ENCODE results near the gene CFAP91. TPM values are rescaled to one million over a fixed set of nuclear protein-coding genes. Genes with fewer than 3 reads are reported as not detected.

CFAP91 gene
- total and polyA plus RNA-seq, 9 of the 15 experiments (the other 6 are each of a cell fraction or from before 2014, with no cell fraction given): not detected

DNA sequence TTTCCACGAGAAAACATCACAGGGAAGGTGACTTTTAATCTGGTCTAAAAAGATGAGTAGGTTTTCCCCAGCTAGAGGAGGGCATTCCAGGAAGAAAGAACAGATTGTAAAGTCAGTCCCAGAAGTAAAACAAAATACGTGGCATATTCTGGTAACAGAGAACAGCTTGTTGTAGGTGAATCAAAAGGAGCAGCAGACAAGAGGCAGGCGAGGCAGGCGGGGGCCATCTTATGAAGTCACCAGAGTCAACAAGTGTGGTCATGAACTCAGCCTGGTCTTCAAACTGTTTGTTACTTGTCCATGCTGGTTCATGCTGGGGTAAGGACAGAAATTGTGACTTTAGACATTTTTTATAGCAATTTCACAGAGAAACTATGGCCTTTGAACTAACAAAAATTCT, 38.5 kb upstream of the CFAP91 start:
- 0 out of 3 replicates have a peak, but pooled peaks have one; percentile 42 for ATAC-seq
- Histone ChIP-seq H3K4me2 (ENCODE audit: insufficient read depth, low read length) (no peak overlapping the region), H3K4me1 (replicated peaks in 1 of 2; ENCODE audit: control insufficient read depth in 2 of 2, insufficient read depth in 2 of 2, low read length in 2 of 2) (peaks cover 0 to 11% of the 10 kb centered on the region in 2 experiments; a peak in 3 of 5 replicates), H2AFZ (ENCODE audit: low read depth, low read length) (peak overlapping the region; percentile 87; the same call in 1 of the 2 replicates), H3K4me3 (no peak overlapping the region), H3K36me3 (ENCODE audit: control insufficient read depth, insufficient read depth, low read length) (peaks cover 6% of the 10 kb centered on the region; the same call in 1 of the 3 replicates), H4K20me1 (replicated peaks; ENCODE audit: control insufficient read depth, insufficient read depth, low read length) (no peaks in the 10 kb centered on the region), H3K79me2 (ENCODE audit: control insufficient read depth, insufficient read depth, low read length) (no peaks in the 10 kb centered on the region), H3K9me1 (ENCODE audit: control insufficient read depth, insufficient read depth, low read length) (no peaks in the 10 kb centered on the region), H3K9ac (ENCODE audit: insufficient read depth in 1 of 2, low read depth in 2 of 2, low read length in 2 of 2) (no peak overlapping the region), H3K27ac (ENCODE audit: extremely low read depth, low read depth, low read length) (peak overlapping the region; percentile 44; the same call in 1 of the 3 replicates), H3K27me3 (ENCODE audit: control insufficient read depth in 2 of 2, insufficient read depth in 2 of 2, low read length in 2 of 2) (no peaks in the 10 kb centered on the region), H3K9me3 (replicated peaks; ENCODE audit: control insufficient read depth, insufficient read depth, low read depth, low read length) (no peaks in the 10 kb centered on the region)
- no peak for FAIRE-seq
- in situ Hi-C loops (cut with MboI) (no loop called here), intact Hi-C loops (cut with micrococcal nuclease) (no loop called here)
- ChIA-PET POLR2A (interaction anchor here (0.7 kb wide), 1 partner anchor 11 kb away, joined by 3 read pairs; no protein-coding TSS in a partner anchor), CTCF (ENCODE audit: low intra/inter-chr PET ratio) (no interaction called here)
- BruUV-seq (replicated peaks): no TSS peak
- 37% methylated on average over 4 of the region's 4 CpGs for WGBS (ENCODE audit: insufficient coverage, low coverage, missing lambda C conversion rate)
- DNase-seq (ENCODE audit: extremely low read depth in 1 of 4, low spot score in 3 of 4): no peak
- TF ChIP-seq NR2C2 (CRISPR knock-in tag; IDR thresholded peaks at IDR 0.05): no peak
- no peak for TF ChIP-seq NR2C2 (tag; IDR thresholded peaks at IDR 0.05)
- TF ChIP-seq ZNF23 (CRISPR knock-in tag; IDR thresholded peaks at IDR 0.05): no peak
- TF ChIP-seq, protein P1, sequence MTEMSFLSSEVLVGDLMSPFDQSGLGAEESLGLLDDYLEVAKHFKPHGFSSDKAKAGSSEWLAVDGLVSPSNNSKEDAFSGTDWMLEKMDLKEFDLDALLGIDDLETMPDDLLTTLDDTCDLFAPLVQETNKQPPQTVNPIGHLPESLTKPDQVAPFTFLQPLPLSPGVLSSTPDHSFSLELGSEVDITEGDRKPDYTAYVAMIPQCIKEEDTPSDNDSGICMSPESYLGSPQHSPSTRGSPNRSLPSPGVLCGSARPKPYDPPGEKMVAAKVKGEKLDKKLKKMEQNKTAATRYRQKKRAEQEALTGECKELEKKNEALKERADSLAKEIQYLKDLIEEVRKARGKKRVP (CRISPR knock-in tag; IDR thresholded peaks at IDR 0.05): no peak
- no peak for TF ChIP-seq EZH2 (IDR thresholded peaks at IDR 0.05; ENCODE audit: borderline replicate concordance, low read depth, low read length)
- TF ChIP-seq PTTG1 (tag; IDR thresholded peaks at IDR 0.05; ENCODE audit: low read depth): 0 out of 2 replicates have a peak, but pooled peaks have one; percentile 23
- 0 out of 4 replicates have a peak, but pooled peaks of 1 of the 2 experiments have one; percentile 6 for TF ChIP-seq FOXA3 (CRISPR knock-in tag; conservative IDR thresholded peaks at IDR 0.05 in 1 of 2, IDR thresholded peaks at IDR 0.05 in 1 of 2)
- no peak for TF ChIP-seq NFE2L1 (tag; IDR thresholded peaks at IDR 0.05; ENCODE audit: borderline replicate concordance, low read depth)
